KMS-11 (cell line): ENCODE results near the gene ZNF414.

ENCODE experiments used
- H2AFZ ChIP-seq: fragments of 200-600 bp; sonication (generic); 2 replicates; pipeline ENCODE4 v1.6.1; 2016; ENCODE audit warnings: antibody characterized with exemption, mixed run types, low read depth
- H3K27ac ChIP-seq: fragments of 200-600 bp; sonication (generic); 2 replicates; pipeline ENCODE4 v1.6.1; 2016; ENCODE audit warnings: mild to moderate bottlenecking, mixed run types
- H3K27me3 ChIP-seq: fragments of 200-600 bp; sonication (generic); 2 replicates; pipeline ENCODE4 v1.6.1; 2017; ENCODE audit warnings: mild to moderate bottlenecking, low read depth, mixed run types, moderate library complexity; ENCODE audit not compliant: insufficient read depth
- H3K36me3 ChIP-seq: fragments of 200-600 bp; sonication (generic); 2 replicates; pipeline ENCODE4 v1.6.1; 2017; ENCODE audit warnings: mild to moderate bottlenecking, mixed run types; ENCODE audit not compliant: insufficient read depth
- H3K4me1 ChIP-seq: fragments of 200-600 bp; sonication (generic); 2 replicates; pipeline ENCODE4 v1.6.1; 2016; ENCODE audit warnings: mild to moderate bottlenecking, low read depth, mixed run types; ENCODE audit not compliant: poor library complexity, severe bottlenecking
- H3K4me2 ChIP-seq: fragments of 200-600 bp; sonication (generic); 2 replicates; pipeline ENCODE4 v1.7.0; 2016; ENCODE audit warnings: mild to moderate bottlenecking, mixed run types
- H3K4me3 ChIP-seq: fragments of 200-600 bp; sonication (generic); IDR thresholded peaks from 2 replicates; pipeline ENCODE4 v1.6.1; 2017; ENCODE audit warnings: low read depth, low read length, mixed read lengths; ENCODE audit not compliant: insufficient read depth
- H3K79me2 ChIP-seq: fragments of 200-600 bp; sonication (generic); 2 replicates; pipeline ENCODE4 v1.6.1; 2016; ENCODE audit warnings: low read depth, mixed run types; ENCODE audit not compliant: insufficient read depth
- H3K9ac ChIP-seq: fragments of 200-600 bp; sonication (generic); 2 replicates; pipeline ENCODE4 v1.6.1; 2016; ENCODE audit warnings: mild to moderate bottlenecking, mixed run types
- H4K20me1 ChIP-seq: fragments of 200-600 bp; sonication (generic); 2 replicates; pipeline ENCODE4 v1.6.1; 2016; ENCODE audit warnings: mild to moderate bottlenecking, mixed run types; ENCODE audit not compliant: insufficient read depth
- TF ChIP-seq, protein P1 (sequence below): fragments of 200-600 bp; sonication (generic); conservative IDR thresholded peaks from 2 replicates; pipeline ENCODE4 v1.6.1; 2017; ENCODE audit warnings: low read depth, mild to moderate bottlenecking, antibody characterized with exemption, low read length, moderate library complexity, mixed read lengths

Gene ZNF414

DNA sequence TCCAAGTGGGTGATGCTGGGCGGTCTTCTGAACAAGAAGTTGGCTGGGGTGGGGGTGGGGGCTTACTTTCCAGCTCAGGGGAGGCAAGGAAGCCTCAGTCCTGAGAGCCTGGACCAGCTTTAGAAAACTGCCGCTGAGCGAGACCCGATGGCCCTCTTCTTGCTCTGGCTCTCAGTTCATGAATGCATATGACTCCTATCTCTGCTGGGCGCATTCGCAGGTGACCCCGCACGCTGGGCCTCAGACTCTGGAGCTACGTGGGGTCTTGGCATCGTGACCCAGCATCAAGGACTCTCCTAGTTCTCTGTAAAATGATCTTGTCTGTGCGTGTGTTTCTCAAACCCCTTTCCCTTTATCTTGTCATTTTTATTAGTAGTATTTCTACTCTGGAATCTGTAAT lies 31.3 kb downstream of the ZNF414 start:
- H2AFZ ChIP-seq, result no peak overlapping the region
- H3K4me3 ChIP-seq, result no peak overlapping the region
- no peaks in the 10 kb centered on the region; the same call in 1 of the 2 replicates for H3K36me3 ChIP-seq
- H3K4me1 ChIP-seq, result no peaks in the 10 kb centered on the region
- H3K4me2 ChIP-seq, result no peak overlapping the region
- H3K27ac ChIP-seq, result no peak overlapping the region
- TF ChIP-seq, protein P1, sequence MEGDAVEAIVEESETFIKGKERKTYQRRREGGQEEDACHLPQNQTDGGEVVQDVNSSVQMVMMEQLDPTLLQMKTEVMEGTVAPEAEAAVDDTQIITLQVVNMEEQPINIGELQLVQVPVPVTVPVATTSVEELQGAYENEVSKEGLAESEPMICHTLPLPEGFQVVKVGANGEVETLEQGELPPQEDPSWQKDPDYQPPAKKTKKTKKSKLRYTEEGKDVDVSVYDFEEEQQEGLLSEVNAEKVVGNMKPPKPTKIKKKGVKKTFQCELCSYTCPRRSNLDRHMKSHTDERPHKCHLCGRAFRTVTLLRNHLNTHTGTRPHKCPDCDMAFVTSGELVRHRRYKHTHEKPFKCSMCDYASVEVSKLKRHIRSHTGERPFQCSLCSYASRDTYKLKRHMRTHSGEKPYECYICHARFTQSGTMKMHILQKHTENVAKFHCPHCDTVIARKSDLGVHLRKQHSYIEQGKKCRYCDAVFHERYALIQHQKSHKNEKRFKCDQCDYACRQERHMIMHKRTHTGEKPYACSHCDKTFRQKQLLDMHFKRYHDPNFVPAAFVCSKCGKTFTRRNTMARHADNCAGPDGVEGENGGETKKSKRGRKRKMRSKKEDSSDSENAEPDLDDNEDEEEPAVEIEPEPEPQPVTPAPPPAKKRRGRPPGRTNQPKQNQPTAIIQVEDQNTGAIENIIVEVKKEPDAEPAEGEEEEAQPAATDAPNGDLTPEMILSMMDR, result no peak
- peaks cover 5% of the 10 kb centered on the region; the same call in 1 of the 2 replicates for H4K20me1 ChIP-seq
- no peak overlapping the region for H3K9ac ChIP-seq
- H3K79me2 ChIP-seq, result peaks cover 51% of the 10 kb centered on the region
- no peaks in the 10 kb centered on the region for H3K27me3 ChIP-seq

DNA sequence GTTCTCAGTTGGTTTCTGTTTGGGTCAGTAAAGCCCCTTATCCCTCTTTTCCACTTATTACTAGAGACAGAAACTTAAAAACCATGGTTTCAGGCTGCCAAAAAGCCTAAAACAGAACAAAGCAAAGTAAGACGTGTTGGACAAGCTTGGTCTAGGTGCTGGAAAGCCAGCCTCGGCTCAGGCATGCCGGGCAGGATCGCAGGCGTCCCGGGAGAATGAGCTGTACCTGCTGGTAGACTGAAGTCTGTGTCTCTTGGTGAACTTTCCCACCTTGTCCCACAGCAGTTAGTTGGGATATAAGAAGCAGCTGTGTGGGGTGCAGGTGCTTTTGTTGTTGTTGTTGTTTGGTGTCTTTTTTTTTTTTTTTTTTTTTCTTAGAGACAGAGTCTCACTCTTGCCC lies 32.4 kb downstream of the ZNF414 start:
- no peaks in the 10 kb centered on the region for H3K4me1 ChIP-seq
- H4K20me1 ChIP-seq, result peaks cover 5% of the 10 kb centered on the region; the same call in 1 of the 2 replicates
- TF ChIP-seq, protein P1, result no peak
- no peak overlapping the region for H2AFZ ChIP-seq
- no peaks in the 10 kb centered on the region; the same call in 1 of the 2 replicates for H3K36me3 ChIP-seq
- H3K9ac ChIP-seq, result no peak overlapping the region
- no peak overlapping the region for H3K4me3 ChIP-seq
- H3K27ac ChIP-seq, result no peak overlapping the region
- H3K27me3 ChIP-seq, result no peaks in the 10 kb centered on the region
- peaks cover 60% of the 10 kb centered on the region for H3K79me2 ChIP-seq
- H3K4me2 ChIP-seq, result no peak overlapping the region

DNA sequence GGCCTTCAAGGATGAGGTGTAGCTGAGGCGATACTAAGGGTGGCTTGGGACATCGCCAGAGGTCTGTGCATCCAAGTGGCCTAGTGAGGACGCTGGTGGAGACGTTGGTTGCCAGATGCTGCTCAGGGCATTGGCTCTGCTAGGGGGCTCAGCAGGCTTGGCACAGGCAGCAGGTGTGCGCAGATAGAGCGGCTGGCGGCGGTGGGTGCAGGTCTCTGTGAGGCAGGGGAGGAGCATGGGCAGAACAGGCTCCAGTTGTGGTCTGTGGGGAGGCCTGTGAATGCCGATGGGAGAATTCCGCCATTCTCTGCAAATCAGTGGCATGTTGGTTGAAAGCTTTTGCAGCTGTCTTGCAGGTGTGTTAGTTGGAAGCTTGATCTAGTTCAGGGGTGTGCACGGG lies 32.8 kb downstream of the ZNF414 start:
- no peak overlapping the region for H3K27ac ChIP-seq
- no peaks in the 10 kb centered on the region for H3K4me1 ChIP-seq
- H3K9ac ChIP-seq, result no peak overlapping the region
- H3K79me2 ChIP-seq, result peaks cover 63% of the 10 kb centered on the region
- no peaks in the 10 kb centered on the region for H3K27me3 ChIP-seq
- H4K20me1 ChIP-seq, result peaks cover 5% of the 10 kb centered on the region; the same call in 1 of the 2 replicates
- H3K36me3 ChIP-seq, result no peaks in the 10 kb centered on the region; the same call in 1 of the 2 replicates
- H3K4me3 ChIP-seq, result no peak overlapping the region
- TF ChIP-seq, protein P1, result no peak
- H2AFZ ChIP-seq, result no peak overlapping the region
- H3K4me2 ChIP-seq, result no peak overlapping the region

DNA sequence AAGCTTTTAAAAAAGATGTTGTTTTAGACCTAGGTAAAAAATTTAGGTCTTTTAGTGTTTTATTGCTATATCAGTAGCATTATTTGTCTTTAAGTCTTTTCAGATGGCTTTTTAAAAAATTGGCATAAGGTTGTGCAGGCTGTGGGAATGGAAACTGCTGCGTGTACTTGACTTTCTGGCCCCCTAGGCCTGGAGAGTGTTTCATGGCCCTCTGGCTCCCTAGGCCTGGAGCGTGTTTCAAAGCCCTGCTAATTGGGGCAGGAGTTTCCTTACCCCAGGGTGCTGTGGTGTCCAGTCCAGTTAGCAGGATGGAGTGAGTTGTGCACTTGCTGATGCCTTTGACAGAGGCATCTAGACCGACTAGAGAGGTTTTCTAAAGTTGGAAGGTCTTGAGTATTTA lies 35.4 kb downstream of the ZNF414 start:
- H3K79me2 ChIP-seq, result peaks cover 83% of the 10 kb centered on the region
- no peaks in the 10 kb centered on the region; the same call in 1 of the 2 replicates for H3K36me3 ChIP-seq
- H2AFZ ChIP-seq, result no peak overlapping the region
- no peak overlapping the region for H3K4me3 ChIP-seq
- no peaks in the 10 kb centered on the region for H3K27me3 ChIP-seq
- TF ChIP-seq, protein P1, result no peak
- H3K4me2 ChIP-seq, result no peak overlapping the region
- no peak overlapping the region for H3K27ac ChIP-seq
- H3K4me1 ChIP-seq, result no peaks in the 10 kb centered on the region
- no peak overlapping the region for H3K9ac ChIP-seq
- H4K20me1 ChIP-seq, result peaks cover 5% of the 10 kb centered on the region; the same call in 1 of the 2 replicates
